ENCODE measurements around the gene TRAF3.

TRAF3 gene

GRCh38 chr14:102931580-102932285, 154.5 kb downstream of the TRAF3 start:
- in situ Hi-C loops (cut with MboI; ENCODE audit: low sequenced_read_pairs): no loop called here

- in situ Hi-C loops (cut with MboI; ENCODE audit: low sequenced_read_pairs): no loop called here
These were observed 155.4 kb downstream of the TRAF3 start for GRCh38 chr14:102932484-102933248.

DNA sequence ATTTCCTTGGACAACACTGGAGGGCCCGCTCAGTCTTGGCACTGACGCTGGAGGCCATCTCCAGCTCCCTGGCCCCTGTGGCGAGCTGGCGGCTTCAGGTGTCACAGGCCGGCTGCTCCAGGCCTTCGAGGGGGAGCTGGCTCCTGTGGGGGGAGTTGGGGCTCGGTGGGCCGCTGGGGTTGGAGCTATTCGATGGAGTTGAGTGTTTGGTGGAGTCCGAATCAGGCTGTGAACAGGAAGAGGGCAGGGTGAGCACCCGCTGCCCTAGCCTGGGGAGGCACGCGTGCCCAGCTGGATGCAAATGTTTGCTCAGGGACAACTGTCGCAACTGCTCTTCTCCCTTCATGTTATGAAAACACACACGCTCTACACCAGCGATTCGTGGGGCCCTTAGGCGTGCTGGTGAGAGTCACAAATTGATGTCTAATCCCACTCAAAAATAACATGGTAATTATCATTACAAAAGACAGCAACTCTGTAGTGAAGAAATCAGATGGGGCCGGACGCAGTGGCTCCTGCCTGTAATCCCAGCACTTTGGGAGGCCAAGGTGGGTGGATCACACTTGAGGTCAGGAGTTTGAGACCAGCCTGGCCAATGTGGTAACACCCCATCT, 156.5 kb downstream of the TRAF3 start:
- in situ Hi-C loops (cut with MboI; ENCODE audit: low sequenced_read_pairs): no loop called here

DNA sequence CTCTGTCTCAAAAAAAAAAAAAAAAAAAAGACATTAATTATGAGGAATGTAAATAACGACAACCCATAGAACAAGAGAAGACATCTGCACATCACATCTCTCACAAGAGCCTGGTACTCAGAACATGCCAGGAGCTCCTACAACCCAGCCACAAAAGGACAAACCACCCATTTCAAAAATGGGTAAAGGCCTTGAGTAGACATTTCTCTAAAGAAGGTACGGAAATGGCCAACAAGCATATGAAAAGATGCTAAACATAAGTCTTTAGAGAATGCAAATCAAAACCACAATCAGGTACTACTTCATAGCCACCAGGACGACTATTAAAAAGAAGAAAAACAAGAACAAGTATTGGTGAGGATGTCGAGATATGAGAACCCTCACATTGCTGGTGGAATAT, 158.5 kb downstream of the TRAF3 start:
- in situ Hi-C loops (cut with MboI; ENCODE audit: low sequenced_read_pairs): no loop called here

- in situ Hi-C loops (cut with MboI; ENCODE audit: low sequenced_read_pairs): no loop called here
These were observed 160.3 kb downstream of the TRAF3 start for GRCh38 chr14:102937331-102938175.

- in situ Hi-C loops (cut with MboI; ENCODE audit: low sequenced_read_pairs): no loop called here
These were observed 160.9 kb downstream of the TRAF3 start for GRCh38 chr14:102938191-102938590.

- in situ Hi-C loops (cut with MboI; ENCODE audit: low sequenced_read_pairs): no loop called here
These were observed 162.1 kb downstream of the TRAF3 start for GRCh38 chr14:102939329-102939728.

DNA sequence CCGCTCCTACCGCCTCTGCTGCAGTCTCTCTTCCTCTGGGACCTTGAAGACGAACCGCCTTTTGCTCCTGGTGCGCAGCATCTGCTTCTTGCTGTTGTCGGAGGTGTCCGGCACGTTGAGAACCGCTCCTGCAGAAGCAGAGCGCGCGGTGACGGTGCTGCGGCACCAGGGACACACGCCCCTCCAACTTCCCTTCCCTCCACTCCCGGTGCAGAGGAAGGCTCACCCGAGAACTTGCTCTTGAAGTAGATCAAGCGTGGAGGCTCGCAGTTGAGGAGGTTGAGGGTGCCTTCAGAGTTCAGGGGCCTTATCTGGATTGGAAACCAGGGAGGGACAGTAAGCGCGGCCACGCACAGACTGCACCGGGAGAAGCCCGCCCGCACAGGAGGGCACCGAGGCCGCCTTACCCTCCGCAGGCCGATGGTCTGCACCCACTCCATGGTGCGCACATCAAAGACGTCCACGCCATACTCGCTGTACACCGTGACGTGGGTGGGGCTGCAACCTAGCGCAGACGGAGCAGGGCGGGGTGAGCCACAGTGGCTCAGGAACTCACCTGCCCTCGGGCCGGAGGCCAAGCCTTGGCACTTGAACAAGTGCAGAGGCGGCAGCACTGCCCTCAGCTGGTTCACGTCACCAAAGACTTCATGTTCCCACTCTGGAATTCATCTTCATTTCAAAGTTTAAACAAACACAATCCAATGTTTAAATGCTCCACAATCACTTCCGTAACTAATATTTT, 162.7 kb downstream of the TRAF3 start:
- in situ Hi-C loops (cut with MboI; ENCODE audit: low sequenced_read_pairs): no loop called here

- in situ Hi-C loops (cut with MboI; ENCODE audit: low sequenced_read_pairs): no loop called here
These were observed 163.6 kb downstream of the TRAF3 start for GRCh38 chr14:102940729-102941362.

- in situ Hi-C loops (cut with MboI; ENCODE audit: low sequenced_read_pairs): no loop called here
These were observed 164.3 kb downstream of the TRAF3 start for GRCh38 chr14:102941419-102942011.

DNA sequence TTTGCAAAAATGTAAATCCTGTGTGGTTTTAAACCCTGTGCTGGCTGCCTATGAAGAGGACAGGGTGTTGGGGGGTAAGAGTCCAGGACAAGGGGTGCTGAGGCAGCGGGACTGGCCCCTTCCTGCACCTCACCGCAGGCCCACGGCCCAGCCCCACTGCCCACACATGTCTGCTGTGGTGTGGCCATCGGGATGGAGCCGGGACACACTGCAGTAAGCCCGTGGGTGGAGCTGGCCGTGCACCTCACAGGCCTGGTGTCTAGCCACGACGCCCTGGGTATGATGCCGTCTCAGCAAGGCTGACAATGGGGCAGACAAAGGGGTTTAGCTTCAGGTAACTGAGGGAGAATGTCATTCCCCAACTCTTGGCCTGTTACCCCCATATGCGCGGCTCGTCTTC, 164.8 kb downstream of the TRAF3 start:
- in situ Hi-C loops (cut with MboI; ENCODE audit: low sequenced_read_pairs): no loop called here

DNA sequence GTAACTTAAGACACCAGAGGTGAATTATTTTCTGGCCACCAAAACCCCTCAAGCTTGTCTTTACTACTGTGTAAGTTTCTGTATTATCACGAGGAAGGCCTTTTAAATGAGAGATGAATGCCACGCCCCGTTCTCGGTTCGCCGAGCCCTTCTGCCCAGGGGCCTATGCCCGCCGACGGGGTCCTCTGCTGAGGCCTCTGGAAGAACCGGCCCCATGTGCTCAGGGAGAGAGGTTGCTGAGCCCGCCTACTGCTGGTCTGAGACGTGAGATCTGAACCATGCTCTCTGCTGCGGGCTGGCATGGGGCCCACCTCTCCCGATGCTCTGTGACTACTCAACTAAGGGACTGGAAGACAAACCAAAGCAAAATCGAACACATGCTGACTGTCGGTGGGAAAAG, 166.2 kb downstream of the TRAF3 start:
- in situ Hi-C loops (cut with MboI; ENCODE audit: low sequenced_read_pairs): no loop called here

DNA sequence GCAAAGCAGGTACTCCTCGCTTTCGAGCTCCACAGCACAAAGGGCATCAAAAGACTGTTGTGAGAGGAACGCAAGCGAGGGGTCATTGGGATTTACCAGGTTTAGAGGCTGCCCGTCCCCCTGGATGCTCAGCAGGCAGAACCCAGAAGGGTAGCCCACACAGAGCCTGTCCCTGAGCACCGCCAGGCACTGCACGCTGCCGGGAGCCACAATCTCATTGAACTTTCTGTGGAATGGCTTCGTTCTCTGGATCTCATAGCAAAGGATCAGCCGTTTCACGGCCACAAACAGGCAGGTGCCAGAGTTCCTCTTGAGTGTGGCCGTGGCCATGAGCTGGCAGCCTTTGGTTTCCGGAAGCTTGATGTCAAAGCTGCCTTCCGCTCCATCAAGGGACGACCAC, 166.7 kb downstream of the TRAF3 start:
- in situ Hi-C loops (cut with MboI; ENCODE audit: low sequenced_read_pairs): no loop called here

- in situ Hi-C loops (cut with MboI; ENCODE audit: low sequenced_read_pairs): no loop called here
These were observed 167.4 kb downstream of the TRAF3 start for GRCh38 chr14:102944448-102945330.

DNA sequence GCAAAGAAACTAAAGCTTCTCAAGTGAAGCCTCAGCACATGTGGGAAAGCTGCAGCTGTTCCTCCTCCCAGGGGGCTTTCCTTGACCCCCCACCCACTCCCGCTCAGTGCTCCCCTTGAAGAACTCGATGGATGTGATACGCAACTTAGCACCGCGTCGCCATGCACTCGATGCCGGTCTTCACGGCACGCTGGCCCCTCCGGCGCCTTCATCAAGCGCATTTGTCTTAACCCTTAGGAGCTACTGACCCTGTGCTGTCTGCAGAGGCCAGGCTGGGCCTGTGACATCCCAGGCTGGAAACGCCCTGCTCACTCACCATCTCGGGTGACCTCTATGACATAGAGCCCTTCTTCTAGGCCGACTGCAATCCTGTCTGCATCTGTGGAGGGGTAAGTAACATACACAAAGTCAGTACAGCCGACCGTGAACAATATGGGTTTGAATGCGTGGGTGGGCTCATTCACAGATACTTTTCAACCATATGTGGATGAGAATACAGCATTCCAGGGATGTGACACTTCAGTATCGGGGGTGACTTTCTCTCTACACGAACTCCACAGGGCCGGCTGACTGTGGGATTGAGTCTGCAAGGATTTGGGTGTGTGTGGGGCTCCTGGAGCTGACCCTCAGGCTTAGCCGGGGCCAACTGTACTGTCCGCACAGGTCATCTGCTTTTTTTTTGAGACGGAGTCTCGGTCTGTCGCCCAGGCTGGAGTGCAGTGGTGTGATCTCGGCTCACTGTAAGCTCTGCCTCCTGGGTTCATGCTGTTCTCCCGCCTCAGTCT, 168.3 kb downstream of the TRAF3 start:
- in situ Hi-C loops (cut with MboI; ENCODE audit: low sequenced_read_pairs): no loop called here

- in situ Hi-C loops (cut with MboI; ENCODE audit: low sequenced_read_pairs): no loop called here
These were observed 170.3 kb downstream of the TRAF3 start for GRCh38 chr14:102947321-102948103.

DNA sequence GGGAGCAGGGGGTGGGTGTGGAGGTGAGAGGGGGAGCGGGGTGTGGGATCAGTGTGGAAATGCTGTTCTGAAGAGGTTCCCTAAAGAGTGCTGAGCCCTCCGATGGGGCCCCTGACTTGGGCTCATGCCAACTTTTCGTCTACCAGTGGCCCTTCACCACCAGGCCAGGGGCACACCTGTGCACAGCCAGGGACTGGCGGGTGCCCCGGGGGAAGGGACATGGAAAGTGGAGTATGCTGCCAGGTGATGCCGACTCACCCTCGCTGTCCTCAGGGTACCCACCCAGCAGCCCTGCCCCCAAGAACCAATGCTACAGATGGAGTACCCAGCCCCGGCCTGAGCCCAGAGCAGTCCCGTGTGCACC, 171.4 kb downstream of the TRAF3 start:
- in situ Hi-C loops (cut with MboI; ENCODE audit: low sequenced_read_pairs): no loop called here

Data from hTERT RPE-1 (cell line).